ENCODE data around the gene CDCP1. TPM values are rescaled to one million over a fixed set of nuclear protein-coding genes. Genes with fewer than 3 reads are reported as not detected.
A peak's percentile ranks its signal among the peaks of the same experiment; 100 is the strongest.

The CDCP1 gene, protein sequence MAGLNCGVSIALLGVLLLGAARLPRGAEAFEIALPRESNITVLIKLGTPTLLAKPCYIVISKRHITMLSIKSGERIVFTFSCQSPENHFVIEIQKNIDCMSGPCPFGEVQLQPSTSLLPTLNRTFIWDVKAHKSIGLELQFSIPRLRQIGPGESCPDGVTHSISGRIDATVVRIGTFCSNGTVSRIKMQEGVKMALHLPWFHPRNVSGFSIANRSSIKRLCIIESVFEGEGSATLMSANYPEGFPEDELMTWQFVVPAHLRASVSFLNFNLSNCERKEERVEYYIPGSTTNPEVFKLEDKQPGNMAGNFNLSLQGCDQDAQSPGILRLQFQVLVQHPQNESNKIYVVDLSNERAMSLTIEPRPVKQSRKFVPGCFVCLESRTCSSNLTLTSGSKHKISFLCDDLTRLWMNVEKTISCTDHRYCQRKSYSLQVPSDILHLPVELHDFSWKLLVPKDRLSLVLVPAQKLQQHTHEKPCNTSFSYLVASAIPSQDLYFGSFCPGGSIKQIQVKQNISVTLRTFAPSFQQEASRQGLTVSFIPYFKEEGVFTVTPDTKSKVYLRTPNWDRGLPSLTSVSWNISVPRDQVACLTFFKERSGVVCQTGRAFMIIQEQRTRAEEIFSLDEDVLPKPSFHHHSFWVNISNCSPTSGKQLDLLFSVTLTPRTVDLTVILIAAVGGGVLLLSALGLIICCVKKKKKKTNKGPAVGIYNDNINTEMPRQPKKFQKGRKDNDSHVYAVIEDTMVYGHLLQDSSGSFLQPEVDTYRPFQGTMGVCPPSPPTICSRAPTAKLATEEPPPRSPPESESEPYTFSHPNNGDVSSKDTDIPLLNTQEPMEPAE
- polyA plus RNA-seq (ENCODE audit: insufficient read length in 4 of 4) = 1 to 10 TPM in 3 of 4 donors, under 1 TPM in 1; 0.93 to 2.0 (median 1.2) TPM

DNA sequence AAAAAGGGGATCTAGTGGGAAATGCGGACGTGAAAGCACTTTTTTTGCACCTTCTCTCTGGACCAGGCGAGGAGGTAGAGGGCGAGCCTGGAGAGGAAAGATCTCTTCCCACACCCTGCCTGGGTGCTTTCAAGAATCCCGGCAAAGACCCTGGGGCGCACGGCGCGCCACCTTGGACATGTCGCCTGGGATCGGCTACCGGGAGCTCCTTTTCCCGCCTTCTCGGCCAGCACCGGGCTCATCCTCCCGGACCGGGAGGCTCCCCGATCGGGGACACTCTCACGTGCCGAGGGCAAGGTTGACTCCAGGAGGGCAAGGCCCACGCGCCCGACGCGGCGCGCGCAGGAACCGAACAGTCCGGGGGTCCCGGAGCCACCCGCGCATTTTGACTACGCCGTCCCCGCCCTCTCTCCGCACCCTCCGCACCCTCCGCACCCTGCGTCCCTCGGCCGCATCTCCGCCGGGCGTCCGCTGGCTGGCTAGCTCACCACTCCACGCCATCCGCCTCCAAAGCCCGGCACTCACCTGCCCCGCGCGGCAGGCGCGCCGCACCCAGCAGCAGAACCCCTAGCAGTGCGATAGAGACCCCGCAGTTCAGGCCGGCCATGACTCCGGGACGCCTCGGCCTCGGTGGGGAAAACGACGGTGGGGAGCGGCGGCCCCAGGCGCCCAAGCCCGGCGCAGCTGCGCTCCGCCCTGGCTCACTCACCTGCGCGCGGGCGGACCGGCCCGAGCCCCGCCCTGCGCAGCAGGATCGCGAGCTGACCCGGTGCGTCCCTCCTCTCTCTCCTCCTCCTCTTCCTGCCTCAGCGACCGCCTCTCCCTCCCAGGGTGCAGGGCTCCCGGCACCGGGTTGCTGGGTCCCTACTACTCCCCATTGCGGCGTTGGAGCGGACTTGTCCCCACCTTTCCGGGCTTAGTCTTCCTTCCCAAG is at the start of gene CDCP1:
TSS of gene CDCP1 (minus strand) at position 698 of the 934 bp plus-strand sequence. CDS start at position 607, 91 bp downstream.
- DNase-seq (ENCODE audit: low read depth in 4 of 4, low spot score in 3 of 4) = peak in 1 of 4 donors; percentile 15

DNA sequence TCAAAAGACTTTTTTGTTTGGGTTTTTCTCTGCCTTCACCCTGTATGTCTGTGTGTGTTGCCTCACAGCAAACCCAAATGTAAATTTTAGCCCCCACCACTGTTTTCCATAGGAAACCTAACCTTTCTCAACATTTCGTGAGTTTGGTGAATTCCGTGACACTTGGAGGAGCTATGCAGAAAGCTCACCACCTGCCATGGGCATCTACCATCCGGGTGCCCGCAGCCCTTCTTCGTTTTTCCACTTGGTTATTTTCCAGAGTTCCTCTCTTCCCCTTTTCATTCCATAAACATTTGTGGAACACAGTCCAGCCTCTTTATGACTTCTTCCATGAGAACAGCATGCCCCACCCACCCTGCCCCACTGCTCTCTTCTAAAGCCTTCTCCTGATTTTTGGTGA is 48.6 kb upstream of the CDCP1 start:
- no peak for DNase-seq (ENCODE audit: low read depth in 4 of 4, low spot score in 3 of 4)

DNA sequence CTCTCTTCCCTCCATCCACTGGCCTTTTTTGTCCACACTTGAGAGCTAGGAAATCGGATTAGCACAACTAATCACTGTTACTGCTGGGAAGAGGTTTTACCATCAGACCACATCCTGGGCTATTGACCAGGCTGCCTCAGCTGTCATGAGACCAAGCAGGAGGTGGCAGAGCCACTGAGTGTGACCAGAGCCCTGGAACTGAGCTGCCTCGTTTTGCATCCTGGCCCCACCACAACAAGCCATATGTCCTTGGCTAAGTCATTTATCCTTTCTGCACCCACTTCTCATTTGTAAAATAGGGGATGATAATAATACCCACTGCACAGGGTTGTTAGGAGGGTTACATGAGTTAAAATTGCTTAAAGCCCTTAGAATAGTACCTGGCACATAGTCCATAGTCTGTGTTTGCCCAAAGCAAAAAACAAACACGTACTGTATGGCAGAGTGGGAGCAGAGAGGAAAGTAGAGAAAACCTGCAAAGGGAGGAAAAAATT is 45.8 kb upstream of the CDCP1 start:
- DNase-seq (ENCODE audit: low read depth in 4 of 4, low spot score in 3 of 4) = no peak

DNA sequence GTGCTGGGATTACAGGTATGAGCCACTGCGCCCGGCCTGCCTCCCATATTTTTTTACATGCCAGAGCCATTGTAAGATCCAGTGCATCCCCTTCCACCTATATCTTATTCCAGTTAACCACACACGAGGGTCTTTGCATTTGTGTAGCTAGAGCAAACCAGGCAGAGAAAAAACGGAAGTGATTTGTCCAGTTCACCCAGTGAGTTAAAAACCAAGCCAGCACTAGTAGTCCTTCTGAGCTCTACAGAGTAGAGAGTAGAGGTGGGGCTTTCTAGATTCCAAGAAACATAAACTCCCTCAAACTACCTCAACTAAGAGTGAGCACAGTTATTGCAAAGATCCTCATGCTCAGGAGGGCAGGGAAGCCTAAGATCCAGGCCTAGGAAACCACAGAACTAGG is 45.2 kb upstream of the CDCP1 start:
- DNase-seq (ENCODE audit: low read depth in 4 of 4, low spot score in 3 of 4) = no peak

DNA sequence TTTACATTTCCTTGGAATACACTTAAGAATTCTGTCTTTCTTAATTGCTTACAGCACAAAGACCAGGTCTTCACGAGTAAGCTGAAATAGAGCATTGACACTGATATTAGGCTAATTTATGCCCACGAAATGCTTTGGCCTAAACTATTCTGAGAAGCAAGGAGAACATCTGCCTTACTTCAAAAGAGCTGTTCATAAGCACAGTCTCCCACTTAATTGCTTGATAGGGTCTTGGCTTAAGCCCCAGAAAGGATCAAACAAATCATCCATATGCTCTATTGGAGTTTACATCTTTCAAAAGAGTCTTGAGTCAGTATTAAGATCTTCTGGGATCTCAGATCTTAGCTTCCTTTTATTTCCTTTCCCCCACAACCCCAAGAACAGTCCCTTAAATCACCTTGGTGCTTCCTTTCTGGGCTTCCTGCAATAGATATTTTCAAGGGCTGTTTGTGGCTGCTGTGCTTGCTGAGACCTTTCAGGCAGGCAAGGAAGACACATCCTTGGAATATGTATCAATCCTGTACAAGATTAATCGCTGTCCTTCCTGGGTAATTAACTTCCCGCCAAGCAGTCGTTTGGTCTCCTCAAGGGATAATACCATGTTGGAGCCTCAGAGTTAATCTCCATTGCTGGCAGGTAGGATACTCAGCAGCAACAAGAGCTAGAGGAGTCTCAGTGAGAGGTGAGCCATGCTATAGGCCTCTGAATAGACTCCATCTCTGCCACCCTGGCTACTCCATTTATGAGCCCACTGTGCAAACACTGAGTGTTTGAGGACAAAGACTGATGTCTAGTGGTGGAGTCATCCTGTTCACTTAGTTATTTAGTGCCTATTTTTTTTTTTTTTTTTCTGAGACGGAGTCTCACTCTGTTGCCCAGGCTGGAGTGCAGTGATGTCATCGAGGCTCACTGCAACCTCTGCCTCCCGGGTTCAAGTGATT is 42.8 kb upstream of the CDCP1 start:
- DNase-seq (ENCODE audit: low read depth in 4 of 4, low spot score in 3 of 4) = peak in 3 of 4 donors; percentile 45 to 49 (median 47)

DNA sequence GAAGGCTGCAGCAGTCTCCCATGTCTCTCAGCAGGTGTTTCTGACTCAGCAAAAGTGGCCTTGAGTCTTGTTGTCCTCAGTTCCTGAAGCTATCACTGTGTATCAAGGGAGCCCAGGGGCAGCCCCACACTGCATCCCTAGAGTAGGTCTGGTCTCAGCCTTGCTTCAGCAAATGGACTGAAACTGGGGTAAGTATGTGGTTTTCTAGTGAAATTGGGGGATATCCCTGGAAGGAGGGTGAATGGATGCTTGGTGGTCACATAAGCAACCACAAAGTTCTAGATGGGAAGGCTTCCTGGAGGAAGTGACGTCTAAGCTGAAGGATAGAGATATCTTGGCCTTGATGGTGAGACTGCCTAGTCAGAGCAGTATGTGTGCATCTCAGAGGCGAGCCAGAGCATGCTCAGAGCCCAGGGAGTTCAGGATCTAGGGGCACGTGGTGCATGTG is 41.5 kb upstream of the CDCP1 start:
- DNase-seq (ENCODE audit: low read depth in 4 of 4, low spot score in 3 of 4) = no peak

DNA sequence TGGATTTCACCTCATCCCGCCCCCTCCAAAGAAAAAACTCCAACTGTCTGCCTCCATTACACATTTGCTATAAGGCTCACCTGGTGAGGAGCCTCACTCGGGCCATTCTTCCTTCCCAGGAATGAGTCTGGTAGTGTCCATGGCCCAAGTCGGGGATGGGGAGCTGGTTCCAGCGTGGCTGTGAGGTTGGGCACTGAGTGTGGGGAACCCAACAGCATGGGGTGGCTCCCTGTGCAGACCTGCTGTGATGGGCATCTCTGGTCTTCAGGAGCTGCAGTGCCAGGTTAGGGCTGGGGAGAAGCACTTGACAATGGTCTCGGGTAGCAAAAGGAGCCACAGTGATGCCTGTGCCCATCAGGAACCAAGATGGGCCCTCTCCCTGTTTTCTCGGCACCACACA is 40.7 kb upstream of the CDCP1 start:
- no peak for DNase-seq (ENCODE audit: low read depth in 4 of 4, low spot score in 3 of 4)

DNA sequence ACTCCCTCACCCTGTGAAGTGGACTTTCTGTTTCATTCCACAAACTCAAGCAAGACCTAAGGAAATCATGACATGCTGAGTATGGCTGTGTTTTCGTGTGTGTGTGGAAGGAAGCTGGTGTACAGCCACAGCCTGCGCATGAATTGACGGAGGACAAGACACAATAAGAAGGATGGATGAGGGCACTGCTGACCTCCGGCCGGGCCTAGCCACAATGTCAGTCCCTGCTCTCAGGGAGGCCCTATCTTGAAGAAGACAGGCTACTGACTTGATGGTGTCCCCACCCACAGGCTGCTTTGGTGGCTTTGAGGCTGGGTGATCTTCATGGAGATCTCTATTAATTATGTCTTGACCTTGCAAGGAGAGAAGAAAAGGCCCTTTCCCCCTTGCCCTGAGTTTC is 39.3 kb upstream of the CDCP1 start:
- DNase-seq (ENCODE audit: low read depth in 4 of 4, low spot score in 3 of 4) = no peak

DNA sequence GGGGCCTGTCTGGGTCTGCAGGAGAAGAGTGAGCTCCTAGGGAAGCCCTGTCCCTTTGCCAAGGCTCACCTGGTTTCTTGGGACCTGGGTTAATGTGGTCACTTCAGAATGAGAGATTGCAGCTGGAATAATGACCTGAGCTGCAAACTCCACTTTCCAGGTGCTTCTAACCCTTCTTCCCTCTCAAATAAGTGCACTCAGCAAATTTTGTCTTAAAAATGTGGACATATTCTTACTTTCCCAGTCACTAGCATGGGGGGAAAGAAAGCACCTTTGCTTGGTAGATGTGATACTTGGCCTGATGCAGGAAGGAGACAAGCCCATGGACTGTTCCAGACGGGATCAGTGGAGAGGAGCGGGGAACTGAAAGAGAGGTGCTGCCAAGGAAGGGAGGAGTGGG is 38.9 kb upstream of the CDCP1 start:
- no peak for DNase-seq (ENCODE audit: low read depth in 4 of 4, low spot score in 3 of 4)

DNA sequence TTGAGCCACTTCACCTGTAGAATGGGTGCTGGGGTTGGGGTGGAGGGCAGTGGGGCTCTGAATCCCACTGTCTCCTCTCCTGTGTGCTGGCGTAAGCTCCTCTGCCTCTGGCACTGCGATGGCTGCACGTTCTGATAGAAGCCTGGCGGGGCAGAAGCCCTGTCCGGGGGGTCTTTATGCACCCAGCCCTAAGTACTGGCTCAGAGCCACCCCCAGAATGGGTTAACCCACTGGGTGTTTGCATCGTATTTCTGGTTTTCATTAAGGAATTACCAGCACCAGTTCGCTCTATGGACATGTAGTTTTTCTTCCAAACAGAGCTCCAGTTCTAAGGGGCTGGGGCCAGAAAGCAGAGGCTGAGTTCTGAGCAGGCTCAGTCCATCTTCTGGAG is 37.7 kb upstream of the CDCP1 start:
- DNase-seq (ENCODE audit: low read depth in 4 of 4, low spot score in 3 of 4) = no peak

DNA sequence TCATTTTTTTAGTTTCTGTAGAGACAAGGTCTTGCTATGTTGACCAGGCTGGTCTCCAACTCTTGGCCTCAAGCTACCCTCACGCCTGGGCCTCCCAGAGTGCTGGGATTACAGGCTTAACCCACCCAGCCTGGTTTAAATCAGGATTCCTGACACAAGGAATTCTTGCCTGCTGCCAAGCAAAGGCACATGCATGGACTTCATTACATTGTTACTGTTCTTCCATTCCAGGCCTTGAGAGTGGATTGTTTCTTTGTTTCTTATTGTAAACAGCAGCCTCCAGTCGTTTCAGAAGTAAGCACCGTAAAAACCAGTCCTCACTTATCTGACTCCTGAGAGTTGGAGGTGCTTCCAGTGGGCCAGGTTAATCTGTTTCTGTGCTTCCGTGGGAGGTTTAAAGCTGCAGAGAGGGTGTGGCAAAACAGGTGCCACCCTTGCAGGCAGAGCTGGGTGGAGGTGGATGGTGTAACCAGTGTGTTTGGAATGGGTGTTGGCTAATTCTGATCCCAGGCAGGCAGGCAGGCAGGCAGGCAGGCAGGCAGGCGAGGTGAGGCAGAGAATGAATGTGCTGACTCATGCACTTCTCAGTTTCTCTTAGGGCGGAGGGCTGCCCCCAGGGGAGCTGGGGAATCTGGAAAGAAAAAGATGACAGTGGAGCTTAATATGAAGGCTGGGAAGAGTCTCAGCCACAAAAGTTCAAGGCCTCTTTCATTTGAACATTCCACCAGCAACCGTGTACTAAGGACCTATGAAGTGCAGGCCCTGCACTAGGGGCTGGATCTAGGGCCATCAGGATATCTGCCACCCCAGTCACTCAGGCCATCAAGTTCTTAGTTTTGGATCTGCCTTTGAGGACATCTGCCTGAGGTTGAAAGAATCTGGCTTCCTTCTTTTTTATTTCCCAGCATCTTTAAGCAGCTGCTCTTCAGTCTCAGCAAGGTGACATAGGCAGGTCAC is 37.0 kb upstream of the CDCP1 start:
- no peak for DNase-seq (ENCODE audit: low read depth in 4 of 4, low spot score in 3 of 4)

DNA sequence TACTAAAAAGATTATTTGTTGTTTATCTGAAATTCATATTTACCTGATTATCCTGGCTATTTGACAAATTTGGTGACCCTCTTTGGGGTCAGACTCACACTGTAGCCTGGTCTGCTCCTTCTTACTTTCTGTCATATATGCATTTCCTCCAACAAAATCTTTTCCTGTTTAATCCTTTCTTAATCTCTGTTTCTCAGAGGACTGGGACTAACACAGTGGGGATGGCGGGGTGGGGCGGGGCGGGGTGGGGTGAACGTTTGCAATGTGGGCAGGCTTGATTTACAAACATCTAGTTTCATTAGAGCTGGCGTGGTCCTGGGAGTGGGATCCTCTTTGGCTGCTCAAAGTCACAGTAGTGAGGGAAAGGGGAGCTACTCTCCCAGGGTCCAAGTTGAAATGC is 35.3 kb upstream of the CDCP1 start:
- DNase-seq (ENCODE audit: low read depth in 4 of 4, low spot score in 3 of 4) = no peak

DNA sequence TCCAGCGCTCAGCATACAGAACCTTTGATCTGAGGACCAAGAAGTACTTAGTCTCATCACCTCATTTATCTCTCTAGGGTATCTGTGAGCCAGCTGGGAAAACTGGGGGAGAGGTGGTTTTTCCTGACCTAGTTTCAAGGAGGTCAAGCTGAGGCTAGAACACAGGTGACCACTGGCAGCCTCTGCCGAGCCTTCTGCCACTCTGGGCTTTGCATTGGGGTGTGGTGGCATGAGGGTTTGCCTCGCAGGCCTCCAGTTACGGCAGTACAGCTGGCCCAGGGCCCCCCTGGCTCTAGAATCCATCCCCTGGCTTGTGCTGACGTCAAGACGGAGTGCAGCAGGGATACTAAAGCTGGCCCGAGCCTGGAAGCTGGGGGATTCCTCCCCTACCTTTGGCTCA is 34.7 kb upstream of the CDCP1 start:
- no peak for DNase-seq (ENCODE audit: low read depth in 4 of 4, low spot score in 3 of 4)

DNA sequence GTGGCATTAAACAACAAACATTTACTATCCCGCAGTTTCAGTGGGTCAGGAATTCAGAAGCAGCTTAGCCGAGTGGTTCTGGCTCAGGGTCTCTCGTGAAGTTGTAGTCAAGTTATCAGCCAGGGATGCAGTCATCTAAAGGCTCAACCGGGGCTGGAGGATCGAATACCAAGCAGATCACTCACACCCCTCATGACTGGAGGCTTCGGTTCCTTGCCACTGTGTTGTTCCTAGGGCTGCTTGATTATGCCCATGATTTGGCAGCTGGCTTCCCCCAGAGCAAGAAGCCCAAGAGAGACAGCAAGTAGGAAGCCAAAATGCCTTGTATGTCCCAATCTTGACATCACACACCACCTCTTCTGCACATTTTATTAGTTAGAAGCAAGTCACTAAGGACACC is 33.9 kb upstream of the CDCP1 start:
- DNase-seq (ENCODE audit: low read depth in 4 of 4, low spot score in 3 of 4) = no peak

DNA sequence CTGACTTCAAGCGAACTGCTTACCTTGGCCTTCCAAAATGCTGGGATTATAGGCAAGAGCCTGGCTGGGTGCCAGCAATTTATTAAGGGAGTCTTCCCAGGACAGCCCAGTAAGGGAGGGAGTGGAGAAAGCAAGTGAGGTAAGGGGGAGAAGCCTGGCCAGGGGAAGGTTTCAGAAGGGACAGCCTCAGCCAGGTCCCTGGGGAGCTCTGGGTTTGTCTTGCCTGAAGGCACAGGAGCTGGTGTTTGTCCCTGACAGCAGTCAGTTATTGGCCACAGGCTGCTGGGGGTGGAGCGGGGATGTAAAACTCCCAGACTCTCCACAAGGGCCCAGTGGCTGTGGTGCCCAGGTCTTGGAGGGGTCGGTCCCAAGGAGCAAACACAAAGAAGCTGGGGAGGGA is 33.0 kb upstream of the CDCP1 start:
- no peak for DNase-seq (ENCODE audit: low read depth in 4 of 4, low spot score in 3 of 4)

DNA sequence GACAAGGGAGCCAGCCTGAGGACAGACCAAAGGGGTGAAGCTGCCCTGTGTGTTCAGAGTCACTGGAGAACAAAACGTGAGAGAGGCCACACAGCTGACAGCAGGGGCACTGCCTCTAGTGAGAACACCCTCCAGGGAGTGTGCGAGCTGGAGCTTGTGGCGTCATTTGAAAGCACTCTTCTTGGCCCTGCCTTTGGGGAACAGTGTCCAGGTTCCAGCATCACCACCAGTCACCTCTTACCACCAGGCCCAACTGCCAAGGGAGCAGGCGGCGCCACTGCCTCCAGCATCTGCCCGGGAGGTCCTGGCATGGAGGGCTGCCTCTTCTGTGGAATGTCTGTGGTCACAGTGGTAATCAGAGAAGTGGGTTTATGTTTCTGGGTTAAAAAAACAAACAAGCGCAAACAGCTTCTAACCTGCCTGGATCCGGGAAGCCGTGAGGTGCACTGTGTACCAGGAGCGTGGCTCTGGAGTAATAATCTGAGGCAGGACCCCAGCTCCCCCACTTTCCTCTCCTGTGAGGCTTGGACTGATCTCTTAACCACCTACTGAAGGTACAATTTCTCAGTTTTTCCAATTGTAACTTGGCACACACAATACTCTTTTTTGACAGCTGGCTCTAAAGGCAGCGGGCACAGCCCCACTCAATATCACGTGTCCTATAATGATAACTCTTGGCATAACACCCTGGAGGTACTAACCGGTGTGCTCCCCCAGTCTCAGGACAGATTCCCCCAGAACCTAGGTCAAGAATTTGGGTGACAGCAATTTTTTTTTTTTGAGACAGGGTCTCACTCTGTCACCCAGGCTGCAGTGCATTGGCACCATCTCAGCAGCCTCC is 32.2 kb upstream of the CDCP1 start:
- no peak for DNase-seq (ENCODE audit: low read depth in 4 of 4, low spot score in 3 of 4)

DNA sequence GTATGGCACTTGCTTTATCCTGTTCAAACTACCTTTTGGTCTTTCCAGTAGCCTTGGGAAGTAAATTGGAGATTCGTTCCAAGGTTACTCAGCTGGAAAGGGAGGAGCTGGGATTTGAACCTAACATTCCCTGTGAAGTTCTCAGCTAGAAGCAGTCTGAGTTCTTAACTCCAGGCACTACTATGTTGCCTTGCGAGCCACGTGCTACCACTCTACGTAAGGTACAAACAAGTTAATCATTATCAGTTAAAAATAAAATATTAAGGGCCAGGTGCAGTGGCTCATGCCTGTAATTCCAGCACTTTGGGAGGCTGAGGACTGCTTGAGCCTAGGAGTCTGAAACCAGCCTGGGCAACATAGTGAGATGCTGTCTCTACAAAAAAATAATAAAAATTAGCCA is 30.7 kb upstream of the CDCP1 start:
- no peak for DNase-seq (ENCODE audit: low read depth in 4 of 4, low spot score in 3 of 4)
